Endothelial cell of umbilical vein (primary cell): Measurements from ENCODE around the gene SLC37A1. TPM values are rescaled to one million over a fixed set of nuclear protein-coding genes. Genes with fewer than 3 reads are reported as not detected.

Experiments
- BruUV-seq: library from RNA; stranded (reverse); fragments of 400-500 nt; replicated peaks from 2 replicates; lab custom pipeline; 2021; lab: Mats Ljungman, UMichigan
- CTCF ChIA-PET: fragments of 300-600, 350-600 bp; sonication (Branson Sonifier 250); formaldehyde crosslinking; loops from one replicate; lab custom pipeline; 2021; ENCODE audit warnings: antibody characterized with exemption, inconsistent platforms; lab: Charles Lee
- POLR2A ChIA-PET: fragments of 300-600, 350-600 bp; sonication (Branson Sonifier 250); formaldehyde crosslinking; loops from one replicate; lab custom pipeline; 2021; ENCODE audit warnings: antibody characterized with exemption, inconsistent platforms; lab: Charles Lee
- DNase-seq: peaks from one replicate; pipeline ENCODE4 v3.0.0-alpha.2; 2011; ENCODE audit warnings: low read depth, low spot score
- FAIRE-seq: peaks from 2 replicates; lab custom pipeline; 2011; peaks lifted over from hg19 to GRCh38; lab: Jason Lieb, UNC
- H2AFZ ChIP-seq: 2 replicates; pipeline ENCODE4 v1.6.0; 2012; ENCODE audit warnings: low read depth, low read length, control low read depth, inconsistent platforms
- H3K27ac ChIP-seq: 2 replicates; pipeline ENCODE4 v1.5.1; 2011; ENCODE audit warnings: low read depth, mild to moderate bottlenecking, control low read depth, low read length, moderate library complexity; ENCODE audit not compliant: insufficient read depth
- H3K27me3 ChIP-seq, 2 experiments: 2 replicates each; pipeline versions ENCODE4 v1.6.0 to v1.6.1; 2011; ENCODE audit warnings: low read length in 2 of 2, mixed read lengths in 1 of 2; ENCODE audit not compliant: control insufficient read depth in 2 of 2, insufficient read depth in 2 of 2
- H3K36me3 ChIP-seq, 2 experiments: 2 replicates in 1 of 2; 3 replicates in 1 of 2; pipeline ENCODE4 v1.5.1; 2011; ENCODE audit warnings: low read length in 2 of 2, mild to moderate bottlenecking in 1 of 2, moderate library complexity in 1 of 2; ENCODE audit not compliant: control insufficient read depth in 2 of 2, insufficient read depth in 2 of 2; ENCODE audit errors: extremely low read depth in 1 of 2
- H3K4me1 ChIP-seq: 3 replicates; pipeline ENCODE4 v1.5.1; 2011; ENCODE audit warnings: mild to moderate bottlenecking, low read length; ENCODE audit not compliant: control insufficient read depth, insufficient read depth; ENCODE audit errors: extremely low read depth
- H3K4me2 ChIP-seq: 2 replicates; pipeline ENCODE4 v1.6.1; 2011; ENCODE audit warnings: low read length, control low read depth, mixed read lengths; ENCODE audit not compliant: insufficient read depth
- H3K4me3 ChIP-seq, 3 experiments: fragments of 200-600 bp in 1 of 3; sonication (generic), shearing (Covaris generic) in 1 of 3; replicated peaks in 1 of 3; 2 replicates each; pipeline ENCODE4 v1.5.1; 2011 to 2016; ENCODE audit warnings: control low read depth in 3 of 3, low read length in 3 of 3, mild to moderate bottlenecking in 2 of 3, inconsistent platforms in 1 of 3, low read depth in 1 of 3, moderate library complexity in 1 of 3; ENCODE audit not compliant: insufficient read depth in 1 of 3
- H3K79me2 ChIP-seq: 2 replicates; pipeline ENCODE4 v1.6.0; 2012; ENCODE audit warnings: low read length, inconsistent platforms; ENCODE audit not compliant: control insufficient read depth, insufficient read depth
- H3K9ac ChIP-seq: replicated peaks from 2 replicates; pipeline ENCODE3; 2011; ENCODE audit warnings: low read length, control low read depth; ENCODE audit not compliant: insufficient read depth; ENCODE audit errors: extremely low read depth
- H3K9me1 ChIP-seq: replicated peaks from 3 replicates; pipeline ENCODE4 v1.6.0; 2011; ENCODE audit warnings: mild to moderate bottlenecking, low read length; ENCODE audit not compliant: control insufficient read depth, insufficient read depth; ENCODE audit errors: extremely low read depth
- H3K9me3 ChIP-seq: replicated peaks from 2 replicates; pipeline ENCODE4 v1.5.1; 2012; ENCODE audit warnings: low read length, inconsistent platforms; ENCODE audit not compliant: control insufficient read depth, insufficient read depth
- H4K20me1 ChIP-seq: replicated peaks from 2 replicates; pipeline ENCODE3; 2011; ENCODE audit warnings: mild to moderate bottlenecking, low read length; ENCODE audit not compliant: control insufficient read depth, insufficient read depth; ENCODE audit errors: extremely low read depth
- EZH2 ChIP-seq: IDR thresholded peaks from 2 replicates; pipeline ENCODE4 v1.6.1; 2012; ENCODE audit warnings: borderline replicate concordance, low read depth, mild to moderate bottlenecking, moderate library complexity, low read length, inconsistent platforms; ENCODE audit not compliant: severe bottlenecking
- FOS ChIP-seq: IDR thresholded peaks from 2 replicates; pipeline ENCODE4 v1.6.1; 2011; ENCODE audit warnings: mild to moderate bottlenecking, low read length, moderate library complexity, borderline replicate concordance; ENCODE audit not compliant: insufficient read depth
- GATA2 ChIP-seq: IDR thresholded peaks from 2 replicates; pipeline ENCODE4 v1.7.0; 2011; ENCODE audit warnings: low read depth, mild to moderate bottlenecking, moderate library complexity, mixed read lengths, low read length; ENCODE audit not compliant: insufficient read length, insufficient read depth
- JUN ChIP-seq: IDR thresholded peaks from 2 replicates; pipeline ENCODE4 v1.6.1; 2011; ENCODE audit warnings: borderline replicate concordance, low read depth; ENCODE audit not compliant: insufficient read length, insufficient read depth
- MYC ChIP-seq: IDR thresholded peaks from one replicate; pipeline ENCODE4 v1.6.1; 2011; ENCODE audit warnings: mild to moderate bottlenecking, low read depth, low read length
- POLR2A ChIP-seq: IDR thresholded peaks from 2 replicates; pipeline ENCODE4 v1.6.1; 2012; ENCODE audit warnings: low read depth, mild to moderate bottlenecking, control low read depth, low read length
- POLR2AphosphoS5 ChIP-seq: IDR thresholded peaks from 2 replicates; pipeline ENCODE4 v1.6.1; 2012; ENCODE audit warnings: low read depth, mild to moderate bottlenecking, control low read depth, low read length, moderate library complexity; ENCODE audit not compliant: insufficient read depth
- dilution Hi-C: fragments of 300-500 bp; cut with MboI; formaldehyde crosslinking; loops from one replicate; pipeline ENCODE4 v1.15.0; 2019; ENCODE audit warnings: low sequenced_read_pairs; ENCODE audit not compliant: extremely low pct_ligation_motif_present
- intact Hi-C: fragments of 100-400 bp; cut with micrococcal nuclease; formaldehyde crosslinking; loops from one replicate; pipeline ENCODE4 v1.10.0; 2022
- polyA plus RNA-seq, 4 experiments: library from polyadenylated mRNA; depleted of rRNA in 3 of 4; stranded (reverse) in 3 of 4; unstranded in 1 of 4; fragments of >200 nt; gene quantifications; 2 replicates each; pipeline versions ENCODE4 v1.2.1 to v1.2.3, GENCODE V29; 2011 to 2012; ENCODE audit warnings: missing spikeins in 1 of 4
- total RNA-seq: library from RNA; stranded (reverse); gene quantifications from 2 replicates; pipeline ENCODE4 v1.2.3, GENCODE V29; 2021
- TF ChIP-seq, protein P1 (sequence below): IDR thresholded peaks from 2 replicates; pipeline ENCODE4 v1.6.1; 2011; ENCODE audit not compliant: insufficient read depth, insufficient read length
- TF ChIP-seq, protein P2 (sequence below), 2 donors: IDR thresholded peaks; 1 replicate in 1 of 2; 2 replicates in 1 of 2; pipeline ENCODE4 v1.5.1; 2011; ENCODE audit warnings: low read length in 2 of 2, mild to moderate bottlenecking in 2 of 2, moderate library complexity in 2 of 2, control low read depth in 1 of 2, inconsistent platforms in 1 of 2, low read depth in 1 of 2; ENCODE audit not compliant: insufficient read depth in 1 of 2; ENCODE audit errors: extremely low read depth in 1 of 2

Gene SLC37A1
- total and polyA plus RNA-seq, 2 donors (not counting 3 experiments of a cell fraction or from before 2014, with no cell fraction given) = 4.7 to 7.6 TPM

DNA sequence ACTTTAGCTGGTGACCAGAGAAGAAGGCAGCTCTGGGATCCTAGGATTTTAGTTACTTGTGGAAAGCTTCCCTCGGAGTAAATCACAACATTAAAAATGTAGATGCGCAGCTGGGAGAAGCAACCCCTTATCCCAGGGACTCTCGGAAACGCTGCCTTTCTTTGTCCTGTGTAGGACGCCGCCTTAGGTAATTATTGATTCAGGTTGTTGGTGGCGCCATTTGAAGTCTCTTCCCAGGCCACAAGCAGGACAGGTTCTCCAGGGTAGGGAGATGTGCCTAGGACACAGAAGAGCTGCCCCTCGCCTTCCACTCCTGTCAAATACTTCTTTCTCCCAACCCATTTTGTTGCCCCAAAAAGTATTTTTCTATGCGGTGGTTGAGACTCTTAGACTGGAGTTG, 10.3 kb downstream of the SLC37A1 start:
- Histone ChIP-seq H3K27ac (no peak overlapping the region), H3K9ac (no peak overlapping the region), H3K36me3 (peaks cover 0 to 2% of the 10 kb centered on the region in 2 experiments), H2AFZ (no peak overlapping the region), H3K9me3 (no peaks in the 10 kb centered on the region), H3K27me3 (no peaks in the 10 kb centered on the region), H3K9me1 (no peaks in the 10 kb centered on the region), H3K79me2 (no peaks in the 10 kb centered on the region), H3K4me2 (no peak overlapping the region), H3K4me3 (no peak overlapping the region), H3K4me1 (no peaks in the 10 kb centered on the region), H4K20me1 (no peaks in the 10 kb centered on the region)
- ChIA-PET POLR2A (no interaction called here), CTCF (interaction anchor here (1.3 kb wide), 1 partner anchor 9 kb away, joined by 3 read pairs; no protein-coding TSS in a partner anchor)
- TF ChIP-seq POLR2A (no peak), EZH2 (no peak), FOS (no peak), GATA2 (no peak), POLR2AphosphoS5 (no peak), MYC (no peak), JUN (no peak)
- TF ChIP-seq, protein P1, sequence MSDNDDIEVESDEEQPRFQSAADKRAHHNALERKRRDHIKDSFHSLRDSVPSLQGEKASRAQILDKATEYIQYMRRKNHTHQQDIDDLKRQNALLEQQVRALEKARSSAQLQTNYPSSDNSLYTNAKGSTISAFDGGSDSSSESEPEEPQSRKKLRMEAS = no peak
- TF ChIP-seq, protein P2, sequence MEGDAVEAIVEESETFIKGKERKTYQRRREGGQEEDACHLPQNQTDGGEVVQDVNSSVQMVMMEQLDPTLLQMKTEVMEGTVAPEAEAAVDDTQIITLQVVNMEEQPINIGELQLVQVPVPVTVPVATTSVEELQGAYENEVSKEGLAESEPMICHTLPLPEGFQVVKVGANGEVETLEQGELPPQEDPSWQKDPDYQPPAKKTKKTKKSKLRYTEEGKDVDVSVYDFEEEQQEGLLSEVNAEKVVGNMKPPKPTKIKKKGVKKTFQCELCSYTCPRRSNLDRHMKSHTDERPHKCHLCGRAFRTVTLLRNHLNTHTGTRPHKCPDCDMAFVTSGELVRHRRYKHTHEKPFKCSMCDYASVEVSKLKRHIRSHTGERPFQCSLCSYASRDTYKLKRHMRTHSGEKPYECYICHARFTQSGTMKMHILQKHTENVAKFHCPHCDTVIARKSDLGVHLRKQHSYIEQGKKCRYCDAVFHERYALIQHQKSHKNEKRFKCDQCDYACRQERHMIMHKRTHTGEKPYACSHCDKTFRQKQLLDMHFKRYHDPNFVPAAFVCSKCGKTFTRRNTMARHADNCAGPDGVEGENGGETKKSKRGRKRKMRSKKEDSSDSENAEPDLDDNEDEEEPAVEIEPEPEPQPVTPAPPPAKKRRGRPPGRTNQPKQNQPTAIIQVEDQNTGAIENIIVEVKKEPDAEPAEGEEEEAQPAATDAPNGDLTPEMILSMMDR (IDR thresholded peaks at IDR 0.05; ENCODE audit: extremely low read depth in 1 of 2, insufficient read depth in 1 of 2, low read depth in 1 of 2, low read length in 2 of 2) = no peak
- intact Hi-C loops = no loop called here
- no peak for FAIRE-seq
- DNase-seq = no peak
- dilution Hi-C loops = no loop called here
- BruUV-seq = no TSS peak
